ENCODE results near the gene ATP8B1. TPM values are rescaled to one million over a fixed set of nuclear protein-coding genes. Genes with fewer than 3 reads are reported as not detected.

ATP8B1 gene
- total and polyA plus RNA-seq, 7 donors = 8.1 to 94.1 (median 18.0) TPM

DNA sequence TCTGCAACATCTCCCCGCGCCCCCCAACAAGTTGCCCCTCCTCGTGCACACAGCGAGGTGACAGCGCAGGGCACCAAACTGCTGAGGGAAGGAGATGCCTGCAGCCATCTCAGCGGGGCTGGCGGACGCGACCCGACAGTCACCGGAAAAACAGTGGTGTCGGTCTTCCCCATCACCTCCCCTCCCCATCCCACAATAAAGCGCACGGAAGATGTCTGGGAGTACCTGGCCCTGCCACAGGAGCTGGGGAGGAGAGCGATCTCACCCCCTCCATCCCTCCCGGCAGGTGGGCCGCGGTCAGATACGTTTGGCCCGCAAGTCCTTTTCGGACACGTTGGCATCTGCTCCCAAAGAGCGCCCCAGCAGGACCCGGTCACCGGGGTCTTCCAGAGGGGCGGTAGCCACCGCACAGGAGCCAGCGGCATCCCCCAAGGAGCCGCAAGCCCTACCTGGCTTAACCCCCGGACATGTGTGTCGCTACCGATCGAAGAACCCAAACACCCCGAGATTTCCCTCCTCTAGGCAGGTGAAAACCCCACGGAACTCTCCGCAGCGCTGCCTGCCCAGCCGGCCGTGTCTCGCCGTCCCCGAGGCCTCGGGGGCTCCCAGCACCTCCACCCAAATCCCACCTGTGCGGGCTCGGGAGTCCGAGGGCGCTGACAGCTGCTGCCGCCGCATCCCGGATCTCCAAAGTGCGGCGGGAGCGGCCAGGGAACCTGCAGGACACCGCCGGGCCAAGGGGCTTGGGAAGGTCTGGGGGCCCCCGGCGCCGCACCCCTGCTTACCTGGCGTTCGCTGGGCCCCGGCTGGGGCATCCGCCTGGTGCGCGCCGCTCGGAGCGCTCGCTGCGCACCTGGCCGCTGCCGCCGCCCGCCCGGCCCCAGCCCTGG lies 657 bp downstream of the ATP8B1 start:
- Histone ChIP-seq H3K4me1 (peaks cover 0 to 44% (median 21%) of the 10 kb centered on the region in 4 donors), H3K36me3 (no peaks in the 10 kb centered on the region), H3K27ac (peak overlapping the region; percentile 71 to 92 (median 86)), H3K4me3 (peak overlapping the region; percentile 68 to 85 (median 75)), H3K9me3 (no peaks in the 10 kb centered on the region), H3K27me3 (peaks cover 0 to 6% (median 0%) of the 10 kb centered on the region in 3 donors)
- DNase-seq = no peak
- 0 to 1% methylated on average over 74 of the region's 74 CpGs for WGBS, 2 donors
- TF ChIP-seq POLR2A (IDR thresholded peaks at IDR 0.05) (no peak), EP300 (IDR thresholded peaks at IDR 0.05) (no peak), POLR2AphosphoS5 (IDR thresholded peaks at IDR 0.05) (no peak)
- TF ChIP-seq, protein P1, sequence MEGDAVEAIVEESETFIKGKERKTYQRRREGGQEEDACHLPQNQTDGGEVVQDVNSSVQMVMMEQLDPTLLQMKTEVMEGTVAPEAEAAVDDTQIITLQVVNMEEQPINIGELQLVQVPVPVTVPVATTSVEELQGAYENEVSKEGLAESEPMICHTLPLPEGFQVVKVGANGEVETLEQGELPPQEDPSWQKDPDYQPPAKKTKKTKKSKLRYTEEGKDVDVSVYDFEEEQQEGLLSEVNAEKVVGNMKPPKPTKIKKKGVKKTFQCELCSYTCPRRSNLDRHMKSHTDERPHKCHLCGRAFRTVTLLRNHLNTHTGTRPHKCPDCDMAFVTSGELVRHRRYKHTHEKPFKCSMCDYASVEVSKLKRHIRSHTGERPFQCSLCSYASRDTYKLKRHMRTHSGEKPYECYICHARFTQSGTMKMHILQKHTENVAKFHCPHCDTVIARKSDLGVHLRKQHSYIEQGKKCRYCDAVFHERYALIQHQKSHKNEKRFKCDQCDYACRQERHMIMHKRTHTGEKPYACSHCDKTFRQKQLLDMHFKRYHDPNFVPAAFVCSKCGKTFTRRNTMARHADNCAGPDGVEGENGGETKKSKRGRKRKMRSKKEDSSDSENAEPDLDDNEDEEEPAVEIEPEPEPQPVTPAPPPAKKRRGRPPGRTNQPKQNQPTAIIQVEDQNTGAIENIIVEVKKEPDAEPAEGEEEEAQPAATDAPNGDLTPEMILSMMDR (IDR thresholded peaks at IDR 0.05) = no peak
- intact Hi-C loops (cut with DNase I) = loop anchor here (5.0 kb wide), 2 partner anchors 65 to 170 kb away; no protein-coding TSS in a partner anchor

- intact Hi-C loops (cut with DNase I) = loop anchor here (5.0 kb wide), 2 partner anchors 64 to 169 kb away; no protein-coding TSS in a partner anchor
- H3K27me3 ChIP-seq = peaks cover 0 to 6% (median 0%) of the 10 kb centered on the region in 3 donors
- H3K36me3 ChIP-seq = no peaks in the 10 kb centered on the region
- peaks cover 0 to 37% (median 14%) of the 10 kb centered on the region in 4 donors for H3K4me1 ChIP-seq
- TF ChIP-seq POLR2A (IDR thresholded peaks at IDR 0.05) = no peak
- peak overlapping the region; percentile 71 to 92 (median 86) for H3K27ac ChIP-seq
- WGBS, 2 donors = 1 to 4% methylated on average over 26 of the region's 26 CpGs
- H3K9me3 ChIP-seq = no peaks in the 10 kb centered on the region
- peak overlapping the region; percentile 68 to 85 (median 75) for H3K4me3 ChIP-seq
- no peak for DNase-seq
Observed at GRCh38 chr18:57801761-57802212, 1.3 kb downstream of the ATP8B1 start.

- Histone ChIP-seq H3K36me3 (no peaks in the 10 kb centered on the region), H3K4me3 (peak overlapping the region; percentile 68 to 85 (median 75)), H3K27ac (peak overlapping the region; percentile 71 to 92 (median 86)), H3K4me1 (peaks cover 0 to 34% (median 11%) of the 10 kb centered on the region in 4 donors), H3K27me3 (peaks cover 0 to 6% (median 0%) of the 10 kb centered on the region in 3 donors), H3K9me3 (no peaks in the 10 kb centered on the region)
- no peak for DNase-seq
- intact Hi-C loops (cut with DNase I) = loop anchor here (5.0 kb wide), 2 partner anchors 64 to 169 kb away; no protein-coding TSS in a partner anchor
- TF ChIP-seq POLR2AphosphoS5 (IDR thresholded peaks at IDR 0.05) (no peak), POLR2A (IDR thresholded peaks at IDR 0.05) (no peak), EP300 (IDR thresholded peaks at IDR 0.05) (no peak)
- TF ChIP-seq, protein P1 (IDR thresholded peaks at IDR 0.05) = no peak
- 11 to 42% methylated on average over 14 of the region's 14 CpGs for WGBS, 2 donors
Observed at GRCh38 chr18:57801325-57801724, 1.8 kb downstream of the ATP8B1 start.

- DNase-seq = no peak
- Histone ChIP-seq H3K4me3 (no peak overlapping the region), H3K27me3 (peaks cover 0 to 6% (median 0%) of the 10 kb centered on the region in 3 donors), H3K9me3 (no peaks in the 10 kb centered on the region), H3K36me3 (no peaks in the 10 kb centered on the region), H3K27ac (no peak overlapping the region), H3K4me1 (peaks cover 0 to 36% (median 16%) of the 10 kb centered on the region in 4 donors)
- 16 to 73% methylated on average over 4 of the region's 4 CpGs for WGBS, 2 donors
- intact Hi-C loops (cut with DNase I) = no loop called here
- TF ChIP-seq POLR2AphosphoS5 (IDR thresholded peaks at IDR 0.05) (no peak), EP300 (IDR thresholded peaks at IDR 0.05) (no peak), POLR2A (IDR thresholded peaks at IDR 0.05) (no peak)
- TF ChIP-seq, protein P1 (IDR thresholded peaks at IDR 0.05) = no peak
Observed at GRCh38 chr18:57798713-57799373, 4.3 kb downstream of the ATP8B1 start.
